ENCODE measurements around the gene ZSCAN4. TPM values are rescaled to one million over a fixed set of nuclear protein-coding genes. Genes with fewer than 3 reads are reported as not detected.

Gene ZSCAN4
- total RNA-seq, 4 donors from 2014 or later: not detected

- H3K27me3 ChIP-seq: no peaks in the 10 kb centered on the region
- no peak overlapping the region for H3K27ac ChIP-seq
- no peak for DNase-seq
- no peak for TF ChIP-seq POLR2A (IDR thresholded peaks at IDR 0.05)
- TF ChIP-seq, protein P1, sequence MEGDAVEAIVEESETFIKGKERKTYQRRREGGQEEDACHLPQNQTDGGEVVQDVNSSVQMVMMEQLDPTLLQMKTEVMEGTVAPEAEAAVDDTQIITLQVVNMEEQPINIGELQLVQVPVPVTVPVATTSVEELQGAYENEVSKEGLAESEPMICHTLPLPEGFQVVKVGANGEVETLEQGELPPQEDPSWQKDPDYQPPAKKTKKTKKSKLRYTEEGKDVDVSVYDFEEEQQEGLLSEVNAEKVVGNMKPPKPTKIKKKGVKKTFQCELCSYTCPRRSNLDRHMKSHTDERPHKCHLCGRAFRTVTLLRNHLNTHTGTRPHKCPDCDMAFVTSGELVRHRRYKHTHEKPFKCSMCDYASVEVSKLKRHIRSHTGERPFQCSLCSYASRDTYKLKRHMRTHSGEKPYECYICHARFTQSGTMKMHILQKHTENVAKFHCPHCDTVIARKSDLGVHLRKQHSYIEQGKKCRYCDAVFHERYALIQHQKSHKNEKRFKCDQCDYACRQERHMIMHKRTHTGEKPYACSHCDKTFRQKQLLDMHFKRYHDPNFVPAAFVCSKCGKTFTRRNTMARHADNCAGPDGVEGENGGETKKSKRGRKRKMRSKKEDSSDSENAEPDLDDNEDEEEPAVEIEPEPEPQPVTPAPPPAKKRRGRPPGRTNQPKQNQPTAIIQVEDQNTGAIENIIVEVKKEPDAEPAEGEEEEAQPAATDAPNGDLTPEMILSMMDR (IDR thresholded peaks at IDR 0.05): no peak
- peak overlapping the region in 1 of 4 donors; percentile 3 for H3K4me3 ChIP-seq
- H3K36me3 ChIP-seq: no peaks in the 10 kb centered on the region
- peaks cover 0 to 11% (median 2%) of the 10 kb centered on the region in 4 donors for H3K9me3 ChIP-seq
- no peaks in the 10 kb centered on the region for H3K4me1 ChIP-seq
These were observed 17.1 kb upstream of the ZSCAN4 start for GRCh38 chr19:57651654-57651996.

DNA sequence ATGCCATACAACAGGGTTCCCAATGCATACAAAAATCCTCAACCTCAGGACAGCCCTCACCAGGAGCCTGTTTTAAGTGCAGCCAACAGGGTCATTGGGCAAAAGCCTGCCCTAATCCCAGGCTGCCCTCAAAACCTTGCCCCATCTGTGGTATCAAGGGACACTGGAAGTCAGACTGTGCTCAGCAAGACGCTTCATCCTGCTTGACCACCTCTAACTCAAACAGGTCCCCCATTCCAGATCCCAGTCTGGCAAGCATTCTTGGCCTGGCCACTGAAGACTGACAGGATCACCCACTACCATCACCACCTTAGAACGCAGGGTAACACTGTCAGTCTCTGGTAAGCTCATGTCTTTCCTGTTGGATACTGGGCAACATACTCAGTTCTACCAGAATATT, 15.0 kb upstream of the ZSCAN4 start:
- Histone ChIP-seq H3K4me3 (no peak overlapping the region), H3K36me3 (no peaks in the 10 kb centered on the region), H3K9me3 (peaks cover 0 to 5% (median 2%) of the 10 kb centered on the region in 4 donors), H3K27me3 (no peaks in the 10 kb centered on the region), H3K4me1 (no peaks in the 10 kb centered on the region), H3K27ac (no peak overlapping the region)
- TF ChIP-seq, protein P1 (IDR thresholded peaks at IDR 0.05): no peak
- no peak for DNase-seq

DNA sequence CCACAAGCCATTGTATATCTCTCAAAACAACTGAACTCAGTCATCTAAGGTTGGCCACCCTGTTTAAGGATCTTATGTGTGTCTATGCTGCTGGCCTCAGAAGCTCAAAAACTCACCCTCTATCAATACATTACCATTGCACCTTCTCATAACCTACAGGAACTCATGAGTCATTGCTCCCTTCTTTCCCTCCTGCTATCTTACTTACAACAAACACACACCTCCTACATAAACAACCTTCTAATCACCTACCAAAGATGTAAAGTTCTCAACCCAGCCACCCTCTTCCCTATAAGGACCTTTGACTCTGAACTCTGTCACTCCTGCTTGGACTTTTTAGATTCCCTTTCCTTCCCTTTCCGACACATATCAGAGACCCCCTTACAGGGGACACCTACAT, 13.3 kb upstream of the ZSCAN4 start:
- no peak for DNase-seq
- TF ChIP-seq, protein P1 (IDR thresholded peaks at IDR 0.05): no peak
- Histone ChIP-seq H3K27ac (no peak overlapping the region), H3K4me1 (no peaks in the 10 kb centered on the region), H3K36me3 (no peaks in the 10 kb centered on the region), H3K9me3 (peaks cover 0 to 5% (median 0%) of the 10 kb centered on the region in 4 donors), H3K27me3 (no peaks in the 10 kb centered on the region), H3K4me3 (no peak overlapping the region)

DNA sequence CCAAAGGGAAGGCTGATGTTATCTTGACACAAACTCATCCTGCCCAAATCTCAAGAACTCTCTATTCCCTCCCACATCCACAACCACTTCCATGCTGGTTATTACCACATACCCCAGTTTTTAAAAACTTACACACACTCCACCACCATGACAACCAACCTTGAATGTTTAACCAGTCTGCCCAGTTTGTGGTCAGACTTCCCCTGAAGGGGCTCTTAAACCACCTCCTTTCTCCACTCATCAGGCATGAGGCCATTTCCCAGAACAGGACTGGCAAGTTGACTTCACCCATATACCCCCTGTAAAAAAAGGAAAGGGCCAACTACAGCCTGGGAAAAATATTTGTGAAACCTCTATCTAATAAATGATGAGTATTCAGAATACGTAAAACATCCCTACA, 12.4 kb upstream of the ZSCAN4 start:
- no peaks in the 10 kb centered on the region for H3K27me3 ChIP-seq
- H3K9me3 ChIP-seq: peaks cover 0 to 5% (median 0%) of the 10 kb centered on the region in 4 donors
- H3K27ac ChIP-seq: no peak overlapping the region
- DNase-seq: no peak
- no peak for TF ChIP-seq POLR2A (IDR thresholded peaks at IDR 0.05)
- TF ChIP-seq, protein P1 (IDR thresholded peaks at IDR 0.05): no peak
- H3K4me3 ChIP-seq: no peak overlapping the region
- no peaks in the 10 kb centered on the region for H3K36me3 ChIP-seq
- no peaks in the 10 kb centered on the region for H3K4me1 ChIP-seq

DNA sequence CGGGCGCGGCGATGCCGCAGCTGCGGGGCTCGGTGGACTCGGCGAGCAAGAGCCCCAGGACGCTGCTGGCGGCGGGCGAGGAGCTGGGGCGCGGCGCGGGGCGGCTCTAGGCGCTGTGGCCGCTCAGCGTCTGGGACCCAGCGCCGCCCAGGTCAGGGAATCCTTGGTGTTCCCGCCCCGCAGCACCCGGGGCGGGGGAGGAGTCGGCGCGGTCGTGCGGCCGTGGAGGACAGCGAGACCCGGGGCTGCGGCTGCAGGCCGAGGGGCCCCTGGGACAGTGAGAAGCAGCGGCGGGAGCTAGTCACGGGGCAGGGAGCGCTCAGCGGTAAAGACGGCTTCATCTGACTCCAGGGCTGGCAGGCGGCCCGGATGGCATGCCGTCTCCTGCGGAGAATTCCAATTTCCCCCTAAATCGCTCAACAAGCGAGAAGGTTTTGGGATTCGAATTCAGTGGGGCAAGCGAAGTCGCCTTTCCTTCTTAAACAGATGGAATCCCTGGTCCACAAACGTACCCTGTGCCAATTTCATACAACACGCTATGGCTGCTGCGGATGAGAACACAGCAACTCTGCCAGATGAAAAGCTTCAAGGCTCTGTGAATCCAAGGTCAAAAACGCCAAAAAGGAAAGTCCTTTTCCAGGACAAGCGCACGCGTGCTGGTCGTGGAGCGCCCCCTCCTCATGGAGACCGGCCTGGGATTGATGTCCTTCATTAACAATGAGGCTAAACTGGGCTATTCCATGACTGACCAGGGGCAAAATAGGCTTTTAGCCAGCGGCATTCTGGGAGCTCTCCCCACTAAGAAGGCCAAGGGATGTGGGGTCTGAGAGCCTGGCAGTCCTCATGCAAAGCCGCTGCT, 4.2 kb upstream of the ZSCAN4 start:
- TF ChIP-seq POLR2A (IDR thresholded peaks at IDR 0.05): no peak
- TF ChIP-seq, protein P1 (IDR thresholded peaks at IDR 0.05): no peak
- no peaks in the 10 kb centered on the region for H3K9me3 ChIP-seq
- DNase-seq: peak in 2 of 3 donors; percentile 45 to 62
- H3K27me3 ChIP-seq: no peaks in the 10 kb centered on the region
- H3K27ac ChIP-seq: peak overlapping the region in 2 of 4 donors; percentile 39 to 56
- H3K4me3 ChIP-seq: peak overlapping the region; percentile 23 to 66 (median 49)
- H3K36me3 ChIP-seq: no peaks in the 10 kb centered on the region
- peaks cover 0 to 6% (median 3%) of the 10 kb centered on the region in 4 donors for H3K4me1 ChIP-seq
